Thyroid gland (tissue), 4 donors: ENCODE data around the gene CAMK1D. TPM values are rescaled to one million over a fixed set of nuclear protein-coding genes. Genes with fewer than 3 reads are reported as not detected.

Source experiments
- DNase-seq, 2 donors: peaks; one replicate each; pipeline ENCODE4 v3.0.0-alpha.2; 2019
- H3K27ac ChIP-seq, 3 donors: fragments of 200-600 bp; sonication (generic); 1 replicate in 2 of 3; 2 replicates in 1 of 3; pipeline ENCODE4 v1.5.1; 2016 to 2019; ENCODE audit warnings: mild to moderate bottlenecking in 1 of 3, moderate library complexity in 1 of 3
- H3K27me3 ChIP-seq: fragments of 200-600 bp; sonication (generic); one replicate; pipeline ENCODE4 v1.5.1; 2019
- H3K36me3 ChIP-seq, 2 donors: fragments of 200-600 bp; sonication (generic); one replicate each; pipeline ENCODE4 v1.5.1; 2016 to 2019
- H3K4me1 ChIP-seq, 2 donors: fragments of 200-600 bp; sonication (generic); one replicate each; pipeline ENCODE4 v1.5.1; 2017 to 2019
- H3K4me3 ChIP-seq, 3 donors: fragments of 200-600 bp; sonication (generic); replicated peaks in 1 of 3; 1 replicate in 2 of 3; 2 replicates in 1 of 3; pipeline ENCODE4 v1.5.1; 2016; ENCODE audit warnings: mild to moderate bottlenecking in 1 of 3
- H3K9me3 ChIP-seq: fragments of 200-600 bp; sonication (generic); one replicate; pipeline ENCODE4 v1.5.1; 2017
- POLR2A ChIP-seq, 2 donors: fragments of 450-650 bp; IDR thresholded peaks; one replicate each; pipeline ENCODE4 v1.6.1; 2017; ENCODE audit warnings: antibody characterized with exemption in 2 of 2, mild to moderate bottlenecking in 2 of 2, moderate library complexity in 1 of 2
- WGBS, 2 donors: methylation state at CpG; one replicate each; pipeline ENCODE4 v1.1.5; 2017; 5-methylcytosine and 5-hydroxymethylcytosine counted together
- intact Hi-C: fragments of 100-400 bp; cut with DNase I; formaldehyde crosslinking; loops from one replicate; pipeline ENCODE4 v1.15.1; 2023
- total RNA-seq, 4 donors: library from RNA; depleted of rRNA; stranded (reverse); fragments of >200 nt; gene quantifications; one replicate each; pipeline ENCODE4 v1.2.3, GENCODE V29; 2016
- TF ChIP-seq, protein P1 (sequence below), 6 experiments: fragments of 200-600 bp in 3 of 6; fragments of 450-650 bp in 3 of 6; sonication (generic) in 3 of 6; IDR thresholded peaks; one replicate each; pipeline ENCODE4 v1.5.1; 2016 to 2019; ENCODE audit warnings: antibody characterized with exemption in 6 of 6, mild to moderate bottlenecking in 2 of 6, inconsistent platforms in 1 of 6, moderate library complexity in 1 of 6

The CAMK1D gene
- total RNA-seq, 4 donors from 2014 or later: 12.2 to 29.6 (median 17.4) TPM

DNA sequence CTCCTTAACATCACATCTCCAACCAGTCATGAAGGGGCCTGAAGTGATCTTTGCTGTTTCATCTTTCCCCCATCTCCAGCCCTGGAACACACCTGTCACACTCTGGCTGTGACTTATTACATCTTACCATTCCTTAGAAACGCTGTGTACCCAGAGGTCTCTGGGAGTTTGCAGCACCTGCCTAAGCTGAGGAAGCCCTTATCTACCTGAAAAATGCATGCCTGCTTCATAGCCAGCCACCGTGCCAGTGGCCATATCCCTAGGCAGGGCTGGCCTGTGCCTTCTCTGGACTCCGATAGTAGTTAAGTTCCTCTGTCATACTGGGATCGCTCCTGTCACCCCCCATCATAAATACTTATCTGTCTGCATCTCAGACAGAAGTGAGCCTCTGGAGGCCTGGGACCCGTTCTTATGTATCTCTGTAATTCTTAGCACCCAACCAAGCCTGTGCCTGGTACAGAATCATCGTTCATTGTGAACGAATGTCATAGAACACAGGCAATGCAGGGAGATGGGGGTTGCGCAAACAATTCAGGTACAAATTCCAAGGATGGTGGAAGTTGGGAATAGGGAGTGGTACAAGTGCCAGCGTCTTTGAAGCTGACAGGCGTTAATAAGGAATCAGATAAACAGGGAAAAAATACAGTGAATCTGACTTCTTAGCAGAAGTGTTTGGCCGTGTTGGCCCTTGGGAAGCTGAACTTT, 254.6 kb downstream of the CAMK1D start:
- intact Hi-C loops: no loop called here
- 94 to 95% methylated on average over 11 of the region's 11 CpGs for WGBS, 2 donors
- DNase-seq: no peak

GRCh38 chr10:12605580-12606405, 256.4 kb downstream of the CAMK1D start:
- H3K27me3 ChIP-seq: no peaks in the 10 kb centered on the region
- H3K4me3 ChIP-seq: no peak overlapping the region
- TF ChIP-seq, protein P1, sequence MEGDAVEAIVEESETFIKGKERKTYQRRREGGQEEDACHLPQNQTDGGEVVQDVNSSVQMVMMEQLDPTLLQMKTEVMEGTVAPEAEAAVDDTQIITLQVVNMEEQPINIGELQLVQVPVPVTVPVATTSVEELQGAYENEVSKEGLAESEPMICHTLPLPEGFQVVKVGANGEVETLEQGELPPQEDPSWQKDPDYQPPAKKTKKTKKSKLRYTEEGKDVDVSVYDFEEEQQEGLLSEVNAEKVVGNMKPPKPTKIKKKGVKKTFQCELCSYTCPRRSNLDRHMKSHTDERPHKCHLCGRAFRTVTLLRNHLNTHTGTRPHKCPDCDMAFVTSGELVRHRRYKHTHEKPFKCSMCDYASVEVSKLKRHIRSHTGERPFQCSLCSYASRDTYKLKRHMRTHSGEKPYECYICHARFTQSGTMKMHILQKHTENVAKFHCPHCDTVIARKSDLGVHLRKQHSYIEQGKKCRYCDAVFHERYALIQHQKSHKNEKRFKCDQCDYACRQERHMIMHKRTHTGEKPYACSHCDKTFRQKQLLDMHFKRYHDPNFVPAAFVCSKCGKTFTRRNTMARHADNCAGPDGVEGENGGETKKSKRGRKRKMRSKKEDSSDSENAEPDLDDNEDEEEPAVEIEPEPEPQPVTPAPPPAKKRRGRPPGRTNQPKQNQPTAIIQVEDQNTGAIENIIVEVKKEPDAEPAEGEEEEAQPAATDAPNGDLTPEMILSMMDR (IDR thresholded peaks at IDR 0.05): peak in 1 of 6 experiments; percentile 7
- peak in 1 of 2 donors; percentile 36 for TF ChIP-seq POLR2A (IDR thresholded peaks at IDR 0.05)
- no peaks in the 10 kb centered on the region for H3K9me3 ChIP-seq
- H3K4me1 ChIP-seq: peaks cover 16 to 20% of the 10 kb centered on the region in 2 donors
- intact Hi-C loops: no loop called here
- peak; percentile 96 for DNase-seq
- H3K27ac ChIP-seq: peak overlapping the region; percentile 71 to 89 (median 88)
- WGBS, 2 donors: 19 to 30% methylated on average over 15 to 27 of the region's 27 CpGs
- no peaks in the 10 kb centered on the region for H3K36me3 ChIP-seq

More for the DNA sequence above, 254.6 kb downstream of the CAMK1D start:
- H3K4me1 ChIP-seq: peaks cover 20 to 21% of the 10 kb centered on the region in 2 donors
- no peaks in the 10 kb centered on the region for H3K36me3 ChIP-seq
- no peak overlapping the region for H3K4me3 ChIP-seq
- TF ChIP-seq, protein P1 (IDR thresholded peaks at IDR 0.05): no peak
- TF ChIP-seq POLR2A (IDR thresholded peaks at IDR 0.05): no peak
- no peaks in the 10 kb centered on the region for H3K9me3 ChIP-seq
- peak overlapping the region in 1 of 3 donors; percentile 88 for H3K27ac ChIP-seq
- no peaks in the 10 kb centered on the region for H3K27me3 ChIP-seq

- H3K27ac ChIP-seq: peak overlapping the region; percentile 71 to 89 (median 88)
- H3K36me3 ChIP-seq: no peaks in the 10 kb centered on the region
- H3K9me3 ChIP-seq: no peaks in the 10 kb centered on the region
These were observed 257.1 kb downstream of the CAMK1D start for GRCh38 chr10:12606461-12606860.

DNA sequence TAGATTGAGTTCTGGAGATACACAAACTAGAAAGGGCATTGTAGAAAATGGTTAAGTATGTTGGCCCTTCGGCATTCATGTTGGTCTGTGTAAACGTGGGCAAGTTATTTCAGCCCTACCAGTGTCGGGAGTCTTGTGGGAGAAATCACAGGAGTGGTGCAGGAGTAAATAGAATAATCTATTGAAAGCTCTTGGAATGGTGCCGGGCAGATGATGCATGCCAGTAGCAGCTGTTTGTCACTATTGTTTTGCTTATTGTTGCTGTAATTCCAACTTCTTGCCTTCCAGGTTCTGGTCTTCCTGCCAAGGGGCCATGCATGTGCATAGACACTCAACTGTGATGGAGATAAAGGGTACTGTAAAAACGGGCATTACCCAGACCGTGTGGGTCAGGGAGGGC, 259.4 kb downstream of the CAMK1D start:
- TF ChIP-seq, protein P1 (IDR thresholded peaks at IDR 0.05): no peak
- no peak for TF ChIP-seq POLR2A (IDR thresholded peaks at IDR 0.05)
- no peak overlapping the region for H3K4me3 ChIP-seq
- 76 to 79% methylated on average over 6 of the region's 6 CpGs for WGBS, 2 donors
- H3K4me1 ChIP-seq: peaks cover 24 to 42% of the 10 kb centered on the region in 2 donors
- intact Hi-C loops: no loop called here
- H3K27me3 ChIP-seq: no peaks in the 10 kb centered on the region
- H3K27ac ChIP-seq: no peak overlapping the region
- DNase-seq: no peak
- H3K36me3 ChIP-seq: no peaks in the 10 kb centered on the region
- no peaks in the 10 kb centered on the region for H3K9me3 ChIP-seq

More at GRCh38 chr10:12606461-12606860, 257.1 kb downstream of the CAMK1D start:
- Histone ChIP-seq H3K27me3 (no peaks in the 10 kb centered on the region), H3K4me3 (no peak overlapping the region), H3K4me1 (peaks cover 16 to 20% of the 10 kb centered on the region in 2 donors)
- intact Hi-C loops: no loop called here
- TF ChIP-seq, protein P1 (IDR thresholded peaks at IDR 0.05): no peak
- no peak for TF ChIP-seq POLR2A (IDR thresholded peaks at IDR 0.05)
- no peak for DNase-seq
- 82 to 85% methylated on average over 12 of the region's 12 CpGs for WGBS, 2 donors
